RPMI7951 (cell line): ENCODE results near the gene JPH3. TPM values are rescaled to one million over a fixed set of nuclear protein-coding genes. Genes with fewer than 3 reads are reported as not detected.
"Not testable (repeated sequence)": the region's sequence is repeated elsewhere in the genome, so short reads cannot be mapped to it uniquely, and the experiment has no call there.

Experiments
- DNase-seq: peaks from one replicate; pipeline ENCODE4 v3.0.0-alpha.2; 2012; ENCODE audit warnings: low read depth
- total RNA-seq: library from RNA; depleted of rRNA; stranded (reverse); fragments of >200 nt; shearing (Covaris generic); gene quantifications from 2 replicates; pipeline ENCODE4 v1.2.3, GENCODE V29; 2014

The JPH3 gene
- total RNA-seq, 1 experiment from 2014 or later: not detected

- no peak for DNase-seq
Observed at GRCh38 chr16:87575027-87575804, 27.1 kb upstream of the JPH3 start.

- no peak for DNase-seq
Observed at GRCh38 chr16:87576171-87576570, 26.1 kb upstream of the JPH3 start.

GRCh38 chr16:87578142-87578930, 24.0 kb upstream of the JPH3 start:
- not testable (repeated sequence) for DNase-seq

GRCh38 chr16:87579691-87580090, 22.6 kb upstream of the JPH3 start:
- no peak for DNase-seq

- peak; percentile 84 for DNase-seq
Observed at GRCh38 chr16:87580855-87581261, 21.4 kb upstream of the JPH3 start.

GRCh38 chr16:87581857-87582215, 20.5 kb upstream of the JPH3 start:
- DNase-seq: peak; percentile 98

- peak; percentile 88 for DNase-seq
Observed at GRCh38 chr16:87582216-87582965, 19.9 kb upstream of the JPH3 start.

- no peak for DNase-seq
Observed at GRCh38 chr16:87582966-87583325, 19.4 kb upstream of the JPH3 start.

- DNase-seq: peak; percentile 21
Observed at GRCh38 chr16:87583453-87584131, 18.7 kb upstream of the JPH3 start.

- no peak for DNase-seq
Observed at GRCh38 chr16:87584271-87584670, 18.0 kb upstream of the JPH3 start.

- DNase-seq: no peak
Observed at GRCh38 chr16:87584975-87585374, 17.3 kb upstream of the JPH3 start.

GRCh38 chr16:87585442-87586200, 16.7 kb upstream of the JPH3 start:
- DNase-seq: no peak

- no peak for DNase-seq
Observed at GRCh38 chr16:87586201-87586782, 16.0 kb upstream of the JPH3 start.

GRCh38 chr16:87587636-87588035, 14.7 kb upstream of the JPH3 start:
- no peak for DNase-seq

- no peak for DNase-seq
Observed at GRCh38 chr16:87592018-87592712, 10.1 kb upstream of the JPH3 start.

- no peak for DNase-seq
Observed at GRCh38 chr16:87593710-87594258, 8.5 kb upstream of the JPH3 start.

GRCh38 chr16:87595712-87596111, 6.6 kb upstream of the JPH3 start:
- DNase-seq: no peak

- DNase-seq: no peak
Observed at GRCh38 chr16:87597324-87597830, 4.9 kb upstream of the JPH3 start.

- DNase-seq: no peak
Observed at GRCh38 chr16:87598431-87598830, 3.9 kb upstream of the JPH3 start.

- DNase-seq: no peak
Observed at GRCh38 chr16:87600246-87600645, 2.1 kb upstream of the JPH3 start.
